IMR-90 (cell line): ENCODE data around the gene AK1. TPM values are rescaled to one million over a fixed set of nuclear protein-coding genes. Genes with fewer than 3 reads are reported as not detected.
"Not testable (repeated sequence)": the region's sequence is repeated elsewhere in the genome, so short reads cannot be mapped to it uniquely, and the experiment has no call there.

Experiments
- ATAC-seq: fragments of 200-7000 bp; cut with Tn5 transposase; 2 replicates; pipeline ENCODE4 v1.9.1; 2020; ENCODE audit warnings: low read depth, mild to moderate bottlenecking, moderate library complexity
- BruUV-seq: library from RNA; stranded (reverse); fragments of 400-500 nt; replicated peaks from 2 replicates; lab custom pipeline; 2021; lab: Mats Ljungman, UMichigan
- CTCF ChIA-PET: fragments of 300-600 bp; formaldehyde crosslinking; extraction: SDS; loops from one replicate; lab custom pipeline; 2021; ENCODE audit warnings: antibody characterized with exemption; lab: Yijun Ruan, JAX
- POLR2A ChIA-PET: fragments of 300-600 bp; sonication (Branson Sonifier 250); formaldehyde crosslinking; loops from one replicate; lab custom pipeline; 2022; ENCODE audit warnings: antibody characterized with exemption; ENCODE audit not compliant: unreplicated experiment; lab: Charles Lee
- DNase-seq: peaks from one replicate; pipeline ENCODE4 v3.0.0; 2013
- H2AFZ ChIP-seq: replicated peaks from 2 replicates; pipeline ENCODE3; 2013; ENCODE audit warnings: low read length, mild to moderate bottlenecking; ENCODE audit not compliant: poor library complexity
- H2AK5ac ChIP-seq: 2 replicates; pipeline ENCODE4 v1.6.1; 2013; ENCODE audit warnings: low read depth, low read length, inconsistent platforms
- H2AK9ac ChIP-seq: replicated peaks from 2 replicates; pipeline ENCODE3; 2013; ENCODE audit warnings: mild to moderate bottlenecking, low read depth, low read length, moderate library complexity; ENCODE audit not compliant: poor library complexity
- H2BK120ac ChIP-seq: 2 replicates; pipeline ENCODE4 v1.6.1; 2013; ENCODE audit warnings: low read depth, low read length, inconsistent platforms
- H2BK15ac ChIP-seq: 3 replicates; pipeline ENCODE4 v1.6.1; 2013; ENCODE audit warnings: low read depth, low read length, inconsistent platforms
- H2BK20ac ChIP-seq: 2 replicates; pipeline ENCODE4 v1.6.1; 2013; ENCODE audit warnings: low read depth, mild to moderate bottlenecking, inconsistent platforms, low read length, moderate library complexity
- H2BK5ac ChIP-seq: 2 replicates; pipeline ENCODE4 v1.6.1; 2013; ENCODE audit warnings: mild to moderate bottlenecking, low read depth, low read length, inconsistent platforms; ENCODE audit not compliant: poor library complexity, severe bottlenecking
- H3K14ac ChIP-seq: replicated peaks from 2 replicates; pipeline ENCODE4 v1.6.1; 2013; ENCODE audit warnings: low read depth, low read length, inconsistent platforms
- H3K18ac ChIP-seq: 2 replicates; pipeline ENCODE4 v1.6.1; 2013; ENCODE audit warnings: low read depth, low read length, control low read depth
- H3K23ac ChIP-seq: 2 replicates; pipeline ENCODE4 v1.6.1; 2013; ENCODE audit warnings: low read depth, low read length, inconsistent platforms
- H3K27ac ChIP-seq: 2 replicates; pipeline ENCODE4 v1.5.1; 2013; ENCODE audit warnings: mild to moderate bottlenecking, control low read depth, low read length; ENCODE audit not compliant: insufficient read depth
- H3K27me3 ChIP-seq: 2 replicates; pipeline ENCODE4 v1.6.1; 2013; ENCODE audit warnings: low read length; ENCODE audit not compliant: control insufficient read depth, insufficient read depth
- H3K36me3 ChIP-seq: 2 replicates; pipeline ENCODE4 v1.6.1; 2013; ENCODE audit warnings: low read length, mixed read lengths; ENCODE audit not compliant: control insufficient read depth, insufficient read depth
- H3K4ac ChIP-seq: 2 replicates; pipeline ENCODE4 v1.6.1; 2013; ENCODE audit warnings: low read depth, low read length, inconsistent platforms
- H3K4me1 ChIP-seq: 2 replicates; pipeline ENCODE4 v1.6.1; 2013; ENCODE audit warnings: low read length, mixed read lengths; ENCODE audit not compliant: control insufficient read depth, insufficient read depth
- H3K4me2 ChIP-seq: 2 replicates; pipeline ENCODE4 v1.6.1; 2013; ENCODE audit warnings: low read depth, mild to moderate bottlenecking, control low read depth, low read length, moderate library complexity
- H3K4me3 ChIP-seq: 2 replicates; pipeline ENCODE4 v1.5.1; 2013; ENCODE audit warnings: low read depth, mild to moderate bottlenecking, control low read depth, low read length, moderate library complexity; ENCODE audit not compliant: insufficient read depth
- H3K56ac ChIP-seq: 2 replicates; pipeline ENCODE4 v1.6.1; 2013; ENCODE audit warnings: low read length, inconsistent platforms; ENCODE audit not compliant: insufficient read depth; ENCODE audit errors: extremely low read depth
- H3K79me1 ChIP-seq, 2 experiments: 2 replicates each; pipeline ENCODE4 v1.6.1; 2013; ENCODE audit warnings: low read length in 2 of 2, inconsistent platforms in 1 of 2, low read depth in 1 of 2
- H3K9ac ChIP-seq: 2 replicates; pipeline ENCODE4 v1.6.1; 2013; ENCODE audit warnings: low read depth, low read length, control low read depth
- H3K9me1 ChIP-seq: 2 replicates; pipeline ENCODE4 v1.6.1; 2013; ENCODE audit warnings: low read length, inconsistent platforms; ENCODE audit not compliant: insufficient read depth
- H3K9me3 ChIP-seq: 2 replicates; pipeline ENCODE4 v1.6.1; 2013; ENCODE audit warnings: low read length; ENCODE audit not compliant: control insufficient read depth, insufficient read depth
- H4K20me1 ChIP-seq: 2 replicates; pipeline ENCODE4 v1.6.1; 2013; ENCODE audit warnings: low read length, inconsistent platforms; ENCODE audit not compliant: insufficient read depth
- H4K5ac ChIP-seq: 2 replicates; pipeline ENCODE4 v1.6.1; 2013; ENCODE audit warnings: mild to moderate bottlenecking, low read depth, low read length, control low read depth
- H4K8ac ChIP-seq, 2 experiments: 2 replicates each; pipeline ENCODE4 v1.6.1; 2013; ENCODE audit warnings: low read depth in 2 of 2, low read length in 2 of 2, control low read depth in 1 of 2, inconsistent platforms in 1 of 2
- H4K91ac ChIP-seq: 2 replicates; pipeline ENCODE4 v1.6.1; 2013; ENCODE audit warnings: low read depth, low read length, inconsistent platforms; ENCODE audit not compliant: insufficient read depth
- WGBS, 2 experiments: methylation state at CpG; one replicate each; pipeline versions ENCODE4 v1.1.5 to v1.1.7; 2013; ENCODE audit warnings: missing lambda C conversion rate in 2 of 2; ENCODE audit not compliant: insufficient read length in 1 of 2; ENCODE audit errors: extremely low coverage in 2 of 2; 5-methylcytosine and 5-hydroxymethylcytosine counted together
- dilution Hi-C: fragments of 300-500 bp; cut with HindIII; formaldehyde crosslinking; loops from one replicate; pipeline ENCODE4 v1.14.3; 2018; ENCODE audit warnings: low sequenced_read_pairs; ENCODE audit not compliant: unreplicated experiment
- in situ Hi-C: fragments of 300-500 bp; cut with MboI; formaldehyde crosslinking; loops from 3 replicates; pipeline ENCODE4 v1.14.3; 2019; ENCODE audit warnings: low sequenced_read_pairs, inconsistent platforms, mixed read lengths
- intact Hi-C: fragments of 100-400 bp; cut with micrococcal nuclease; formaldehyde crosslinking; loops from 2 replicates; pipeline ENCODE4 v1.10.0; 2022
- polyA plus RNA-seq, 3 experiments: library from polyadenylated mRNA; depleted of rRNA; stranded (reverse); fragments of >200 nt; gene quantifications; 2 replicates each; pipeline ENCODE4 v1.2.3, GENCODE V29; 2012; ENCODE audit warnings: low replicate concordance in 1 of 3
- total RNA-seq: library from RNA; depleted of rRNA; stranded (reverse); fragments of >200 nt; gene quantifications from 2 replicates; pipeline ENCODE4 v1.2.3, GENCODE V29; 2012

Gene AK1
- total and polyA plus RNA-seq, 2 of the 4 experiments (the other 2 are of a cell fraction): 44.8 to 119 TPM

- H2AK9ac ChIP-seq, dilution Hi-C loops, CTCF ChIA-PET, H2AFZ ChIP-seq, H3K27me3 ChIP-seq, intact Hi-C loops, H3K4me3 ChIP-seq, H3K56ac ChIP-seq, POLR2A ChIA-PET, H3K9ac ChIP-seq, ATAC-seq, H3K9me3 ChIP-seq, H3K4me2 ChIP-seq, H4K20me1 ChIP-seq, DNase-seq, H3K27ac ChIP-seq, in situ Hi-C loops, H4K5ac ChIP-seq, H3K18ac ChIP-seq, BruUV-seq: not testable (repeated sequence)
- H3K79me1 ChIP-seq: peaks cover 40 to 79% of the 10 kb centered on the region in 2 experiments
- WGBS, 2 experiments: 91% methylated on average over 4 of the region's 4 CpGs; no CpG with 5 or more reads in 1 of the 2 experiments
- peak overlapping the region; percentile 74 for H4K91ac ChIP-seq
- H2BK15ac ChIP-seq: peak overlapping the region; percentile 43; the same call in 1 of the 3 replicates
- H3K4ac ChIP-seq: peak overlapping the region; percentile 89
- peaks cover 32% of the 10 kb centered on the region for H3K36me3 ChIP-seq
- H2BK120ac ChIP-seq: peak overlapping the region; percentile 80
- peak overlapping the region; percentile 65; the same call in 1 of the 2 replicates for H2AK5ac ChIP-seq
- H2BK5ac ChIP-seq: peak overlapping the region; percentile 43
- H2BK20ac ChIP-seq: peak overlapping the region; percentile 59; the same call in 1 of the 2 replicates
- peak overlapping the region; percentile 75 to 87; a peak in 2 of 4 replicates for H4K8ac ChIP-seq
- peak overlapping the region; percentile 48; the same call in 1 of the 2 replicates for H3K23ac ChIP-seq
- H3K4me1 ChIP-seq: peaks cover 16% of the 10 kb centered on the region
- peaks cover 13% of the 10 kb centered on the region for H3K9me1 ChIP-seq
- H3K14ac ChIP-seq: peak overlapping the region; percentile 79; the same call in 1 of the 2 replicates
These were observed 31.9 kb downstream of the AK1 start for GRCh38 chr9:127845619-127846018.
